Neural cell (in vitro differentiated cells): ENCODE results near the gene CACNA1B. TPM values are rescaled to one million over a fixed set of nuclear protein-coding genes. Genes with fewer than 3 reads are reported as not detected.
"Not testable (repeated sequence)": the region's sequence is repeated elsewhere in the genome, so short reads cannot be mapped to it uniquely, and the experiment has no call there.

Experiments used
- H2AFZ ChIP-seq: fragments of 200-600, 300-800 bp; sonication (generic), shearing (Covaris generic); 2 replicates; pipeline ENCODE4 v1.6.0; 2014; ENCODE audit warnings: low read depth, mild to moderate bottlenecking, antibody characterized with exemption, low read length, moderate library complexity
- H3F3A ChIP-seq: fragments of 200-600 bp; shearing (Covaris generic); 2 replicates; pipeline ENCODE4 v1.6.1; 2016; ENCODE audit warnings: mild to moderate bottlenecking, moderate library complexity, mixed read lengths, antibody characterized with exemption, low read length; ENCODE audit not compliant: insufficient read depth, poor library complexity, severe bottlenecking
- H3K27ac ChIP-seq: fragments of 200-600, 300-800 bp; sonication (generic), shearing (Covaris generic); 2 replicates; pipeline ENCODE4 v1.5.1; 2014; ENCODE audit warnings: mild to moderate bottlenecking, low read length, moderate library complexity
- H3K27me3 ChIP-seq: fragments of 300-800, 200-600 bp; sonication (generic), shearing (Covaris generic); 2 replicates; pipeline ENCODE4 v1.6.0; 2014; ENCODE audit warnings: mild to moderate bottlenecking, low read depth, low read length, moderate library complexity; ENCODE audit not compliant: insufficient read depth
- H3K36me3 ChIP-seq: fragments of 300-800, 200-600 bp; sonication (generic), shearing (Covaris generic); 2 replicates; pipeline ENCODE4 v1.5.1; 2014; ENCODE audit warnings: mild to moderate bottlenecking, antibody characterized with exemption, low read length, moderate library complexity; ENCODE audit not compliant: insufficient read depth
- H3K4me2 ChIP-seq: fragments of 300-800, 200-600 bp; sonication (generic), shearing (Covaris generic); 2 replicates; pipeline ENCODE4 v1.6.0; 2014; ENCODE audit warnings: mild to moderate bottlenecking, low read length
- H3K4me3 ChIP-seq: fragments of 300-800, 200-600 bp; sonication (generic), shearing (Covaris generic); 2 replicates; pipeline ENCODE4 v1.5.1; 2014; ENCODE audit warnings: mild to moderate bottlenecking, low read length, moderate library complexity
- H3K79me2 ChIP-seq: fragments of 200-600 bp; shearing (Covaris generic); replicated peaks from 2 replicates; pipeline ENCODE4 v1.6.0; 2014; ENCODE audit warnings: mild to moderate bottlenecking, low read length, moderate library complexity; ENCODE audit not compliant: insufficient read depth
- H3K9ac ChIP-seq: fragments of 300-800, 200-600 bp; sonication (generic), shearing (Covaris generic); 2 replicates; pipeline ENCODE4 v1.6.1; 2016; ENCODE audit warnings: mild to moderate bottlenecking, low read length, mixed read lengths
- H3K9me2 ChIP-seq: fragments of 200-600 bp; shearing (Covaris generic); 2 replicates; pipeline ENCODE4 v1.6.1; 2016; ENCODE audit warnings: mild to moderate bottlenecking, low read length, mixed read lengths; ENCODE audit not compliant: insufficient read depth
- H3K9me3 ChIP-seq: fragments of 200-600, 300-800 bp; sonication (generic), shearing (Covaris generic); 2 replicates; pipeline ENCODE4 v1.6.1; 2016; ENCODE audit warnings: mild to moderate bottlenecking, mixed run types, low read length, moderate library complexity, mixed read lengths
- H4K20me1 ChIP-seq: fragments of 200-600 bp; shearing (Covaris generic); 2 replicates; pipeline ENCODE4 v1.6.1; 2016; ENCODE audit warnings: mild to moderate bottlenecking, mixed run types; ENCODE audit not compliant: insufficient read depth
- CTCF ChIP-seq: fragments of 450-650 bp; IDR thresholded peaks from 2 replicates; pipeline ENCODE4 v1.5.1; 2014; ENCODE audit warnings: antibody characterized with exemption, mild to moderate bottlenecking, moderate library complexity; ENCODE audit not compliant: poor library complexity, severe bottlenecking
- EP300 ChIP-seq: fragments of 450-650 bp; conservative IDR thresholded peaks from 2 replicates; pipeline ENCODE4 v1.6.1; 2014; ENCODE audit warnings: antibody characterized with exemption, mild to moderate bottlenecking, moderate library complexity; ENCODE audit not compliant: poor library complexity, severe bottlenecking
- EZH2 ChIP-seq: fragments of 200-600, 300-800 bp; shearing (Covaris generic), sonication (generic); IDR thresholded peaks from 2 replicates; pipeline ENCODE4 v1.6.1; 2014; ENCODE audit warnings: antibody characterized with exemption, low read length, borderline replicate concordance, mild to moderate bottlenecking; ENCODE audit not compliant: insufficient read depth, poor library complexity, severe bottlenecking
- MXI1 ChIP-seq: fragments of 450-650 bp; conservative IDR thresholded peaks from 2 replicates; pipeline ENCODE4 v1.6.1; 2014; ENCODE audit warnings: antibody characterized with exemption, mild to moderate bottlenecking; ENCODE audit not compliant: poor library complexity, severe bottlenecking
- POLR2AphosphoS5 ChIP-seq: IDR thresholded peaks from 2 replicates; pipeline ENCODE4 v1.6.1; 2012
- RAD21 ChIP-seq: fragments of 450-650 bp; conservative IDR thresholded peaks from 2 replicates; pipeline ENCODE4 v1.6.1; 2014; ENCODE audit warnings: antibody characterized with exemption, mild to moderate bottlenecking, moderate library complexity
- REST ChIP-seq: IDR thresholded peaks from 2 replicates; pipeline ENCODE4 v1.6.1; 2012; ENCODE audit warnings: borderline replicate concordance
- SMC3 ChIP-seq: fragments of 450-650 bp; conservative IDR thresholded peaks from 2 replicates; pipeline ENCODE4 v1.6.1; 2014; ENCODE audit warnings: antibody characterized with exemption, mild to moderate bottlenecking, moderate library complexity; ENCODE audit not compliant: poor library complexity
- TAF1 ChIP-seq: IDR thresholded peaks from 2 replicates; pipeline ENCODE4 v1.6.1; 2012; ENCODE audit warnings: low read depth
- polyA minus RNA-seq: library from RNA; depleted of rRNA, polyadenylated mRNA; stranded (reverse); fragments of >200 nt; gene quantifications from 2 replicates; pipeline ENCODE4 v1.2.3, GENCODE V29; 2014
- polyA plus RNA-seq: library from polyadenylated mRNA; depleted of rRNA; stranded (reverse); fragments of >200 nt; gene quantifications from 2 replicates; pipeline ENCODE4 v1.2.3, GENCODE V29; 2014

Gene CACNA1B
- polyA plus RNA-seq (5.8 and 7.9 TPM in 2 replicates), polyA minus RNA-seq (13.1 and 13.9 TPM in 2 replicates)

DNA sequence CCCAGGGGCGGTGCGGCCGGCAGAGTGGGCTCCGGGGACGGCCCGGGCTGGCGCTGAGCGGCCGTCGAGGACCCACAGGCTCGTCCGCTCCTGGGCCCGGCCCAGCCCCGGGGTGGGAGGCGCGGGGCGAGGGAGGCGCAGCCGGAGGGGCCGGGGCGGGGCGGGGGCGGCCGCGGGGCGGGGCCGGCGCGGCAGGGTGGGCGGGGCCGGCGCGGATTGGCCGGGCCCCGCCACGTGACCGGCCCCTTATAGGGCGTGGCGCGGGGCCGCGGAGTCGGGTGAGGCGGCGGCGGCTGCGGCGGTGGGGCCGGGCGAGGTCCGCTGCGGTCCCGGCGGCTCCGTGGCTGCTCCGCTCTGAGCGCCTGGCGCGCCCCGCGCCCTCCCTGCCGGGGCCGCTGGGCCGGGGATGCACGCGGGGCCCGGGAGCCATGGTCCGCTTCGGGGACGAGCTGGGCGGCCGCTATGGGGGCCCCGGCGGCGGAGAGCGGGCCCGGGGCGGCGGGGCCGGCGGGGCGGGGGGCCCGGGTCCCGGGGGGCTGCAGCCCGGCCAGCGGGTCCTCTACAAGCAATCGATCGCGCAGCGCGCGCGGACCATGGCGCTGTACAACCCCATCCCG, at the start of gene CACNA1B:
TSS of gene CACNA1B (plus strand) at position 277 of the 617 bp plus-strand sequence. CDS start at position 429, 152 bp downstream.
- H3K79me2 ChIP-seq, H3K9me2 ChIP-seq, H4K20me1 ChIP-seq, H3K36me3 ChIP-seq, H2AFZ ChIP-seq, H3K27ac ChIP-seq, H3K9me3 ChIP-seq, H3F3A ChIP-seq, H3K4me2 ChIP-seq, H3K27me3 ChIP-seq: not testable (repeated sequence)
- H3K9ac ChIP-seq: peak within 1 kb of the TSS; percentile 34
- peak within 1 kb of the TSS; percentile 69 for H3K4me3 ChIP-seq

DNA sequence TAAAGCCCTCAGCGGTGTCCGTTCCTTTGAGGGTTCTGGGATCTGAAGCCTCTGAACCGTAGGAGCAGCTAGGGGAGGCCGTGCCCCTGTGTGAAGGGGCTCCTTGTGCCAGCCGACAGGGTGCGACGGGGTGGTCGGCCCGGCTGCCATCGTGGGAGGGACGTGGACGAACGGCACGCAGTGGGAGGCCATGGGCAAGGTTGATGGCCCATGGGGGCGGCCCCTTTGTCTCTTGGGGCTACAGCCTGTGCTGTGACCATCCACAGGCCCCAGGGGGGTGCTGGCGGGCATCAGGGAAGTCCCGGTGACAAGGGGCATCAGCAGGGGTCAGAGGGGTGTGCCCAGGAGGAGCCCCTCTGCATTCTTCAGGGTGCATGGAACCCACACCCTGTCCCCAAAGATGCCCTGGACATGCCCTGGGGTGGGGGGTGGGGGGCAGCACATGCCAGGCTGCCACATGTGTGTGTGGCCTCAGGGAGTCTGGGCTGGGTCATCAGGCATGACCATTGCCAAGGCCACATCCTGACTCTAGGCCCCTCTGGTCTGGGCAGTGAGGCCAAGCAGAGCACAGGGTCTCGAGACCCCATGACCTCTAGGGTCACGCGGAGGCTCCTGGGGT, 49.6 kb upstream of the CACNA1B start:
- no peaks in the 10 kb centered on the region for H3K27me3 ChIP-seq
- no peak overlapping the region for H3K9ac ChIP-seq
- H3K9me2 ChIP-seq: no peaks in the 10 kb centered on the region
- H3F3A ChIP-seq: no peaks in the 10 kb centered on the region
- H4K20me1 ChIP-seq: no peaks in the 10 kb centered on the region
- H3K4me3 ChIP-seq: no peak overlapping the region
- no peaks in the 10 kb centered on the region for H3K9me3 ChIP-seq
- no peak overlapping the region for H3K27ac ChIP-seq
- H3K4me2 ChIP-seq: no peak overlapping the region
- peaks cover 3% of the 10 kb centered on the region for H3K79me2 ChIP-seq
- TF ChIP-seq TAF1: no peak
- no peak for TF ChIP-seq MXI1
- no peak for TF ChIP-seq POLR2AphosphoS5
- TF ChIP-seq SMC3: no peak
- TF ChIP-seq EZH2: no peak
- no peaks in the 10 kb centered on the region for H3K36me3 ChIP-seq
- no peak overlapping the region for H2AFZ ChIP-seq

DNA sequence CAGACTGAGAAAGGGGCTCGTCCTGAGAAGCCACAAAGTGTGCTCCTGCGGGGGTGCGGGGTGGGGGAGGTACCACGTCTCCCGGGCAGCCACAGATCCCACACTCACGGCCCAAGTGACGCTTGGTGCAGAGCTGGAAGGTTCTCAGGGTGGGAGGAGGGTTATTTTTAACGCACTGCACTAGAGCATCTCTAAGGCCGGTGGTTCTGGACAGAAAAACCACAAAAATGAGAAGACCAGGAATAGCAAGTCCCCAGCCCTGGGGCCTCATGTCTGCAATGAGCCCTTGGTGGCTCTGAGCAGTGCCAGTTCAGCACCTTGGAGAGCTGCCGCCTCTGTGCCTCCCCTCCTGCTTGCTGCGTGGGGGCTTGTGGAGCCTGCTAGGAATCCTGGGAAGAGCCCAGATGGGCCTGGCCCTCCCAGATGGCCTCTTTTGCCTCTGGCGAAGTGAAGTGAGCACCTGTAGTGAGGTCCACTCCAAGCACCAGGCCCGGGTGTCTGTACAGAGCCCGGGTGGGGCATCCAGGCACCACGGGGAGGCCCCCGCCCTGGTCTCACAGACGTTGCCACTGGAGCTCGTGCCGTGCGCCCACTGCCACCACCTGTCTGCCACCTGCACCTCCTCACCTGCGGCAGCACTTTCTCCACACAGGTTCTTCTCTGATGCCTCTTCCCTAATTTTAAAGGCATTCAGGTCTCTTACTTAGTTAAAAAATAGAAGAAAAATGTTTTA, 48.9 kb upstream of the CACNA1B start:
- H3K27ac ChIP-seq: no peak overlapping the region
- peaks cover under 1% of the 10 kb centered on the region for H3K36me3 ChIP-seq
- H2AFZ ChIP-seq: no peak overlapping the region
- no peaks in the 10 kb centered on the region for H3K9me3 ChIP-seq
- H3K79me2 ChIP-seq: peaks cover 3% of the 10 kb centered on the region
- no peaks in the 10 kb centered on the region for H3K27me3 ChIP-seq
- TF ChIP-seq POLR2AphosphoS5 (no peak), CTCF (no peak), REST (no peak), RAD21 (no peak), EZH2 (no peak), EP300 (no peak), SMC3 (no peak), MXI1 (no peak), TAF1 (no peak)
- no peak overlapping the region for H3K4me2 ChIP-seq
- H3K9me2 ChIP-seq: no peaks in the 10 kb centered on the region
- H4K20me1 ChIP-seq: no peaks in the 10 kb centered on the region
- no peak overlapping the region for H3K4me3 ChIP-seq
- no peaks in the 10 kb centered on the region for H3F3A ChIP-seq
- H3K9ac ChIP-seq: no peak overlapping the region
